HG02798 (cell line): ENCODE measurements around the gene TAOK2.
"Not testable (repeated sequence)": the region's sequence is repeated elsewhere in the genome, so short reads cannot be mapped to it uniquely, and the experiment has no call there.

Source experiments
- ATAC-seq: cut with Tn5 transposase; IDR thresholded peaks from one replicate; pipeline ENCODE4 v1.9.1; 2021; ENCODE audit warnings: mild to moderate bottlenecking; ENCODE audit not compliant: unreplicated experiment, poor library complexity

TAOK2 gene

DNA sequence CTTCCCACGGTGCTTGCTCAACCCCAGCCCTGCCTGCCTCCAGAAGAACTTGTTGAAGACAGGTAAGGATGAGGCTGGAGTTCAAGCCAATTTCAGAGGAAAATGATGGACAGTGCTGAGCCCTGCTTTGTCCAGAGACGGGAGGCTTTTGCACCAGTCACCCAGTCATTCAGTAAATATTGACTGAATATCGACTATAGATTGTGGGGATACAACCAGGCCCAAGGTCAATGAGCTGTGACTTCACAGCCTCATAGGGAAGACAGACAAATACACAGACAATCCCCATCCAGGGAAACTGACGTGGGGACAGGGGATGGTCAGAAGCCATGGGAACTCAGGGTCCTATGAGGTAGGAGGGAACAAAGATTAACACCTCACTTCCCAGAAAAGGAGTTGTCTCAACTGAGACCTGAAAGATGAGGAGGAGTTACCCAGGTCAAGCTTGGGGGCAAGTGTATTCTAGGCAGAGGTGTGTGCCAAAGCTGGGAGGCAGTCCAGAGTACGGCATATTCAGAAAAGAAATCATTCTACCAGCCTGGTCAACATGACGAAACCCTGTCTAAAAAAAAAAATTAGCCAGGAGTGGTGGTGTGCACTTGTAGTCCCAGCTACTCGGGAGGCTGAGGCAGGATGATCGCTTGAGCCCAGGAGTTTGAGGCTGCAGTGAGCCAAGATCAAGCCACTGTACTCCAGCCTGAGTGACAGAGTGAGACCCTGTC, 43.0 kb downstream of the TAOK2 start:
- no peak for ATAC-seq

DNA sequence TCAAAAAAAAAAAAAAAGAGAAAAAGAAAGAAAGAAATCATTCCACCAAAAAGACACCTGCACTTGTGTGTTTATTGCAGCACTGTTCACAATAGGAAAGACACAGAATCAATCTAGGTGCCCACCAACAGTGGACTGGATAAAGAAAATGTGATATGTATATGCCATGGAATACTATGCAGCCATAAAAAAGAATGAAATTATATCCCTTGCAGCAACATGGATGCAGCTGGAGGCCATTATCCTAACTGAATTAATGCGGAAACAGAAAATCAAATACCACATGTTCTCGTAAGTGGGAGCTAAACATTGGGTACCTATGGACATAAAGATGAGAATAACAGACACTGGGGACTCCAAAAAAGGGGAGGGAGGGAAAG, 43.6 kb downstream of the TAOK2 start:
- no peak for ATAC-seq

DNA sequence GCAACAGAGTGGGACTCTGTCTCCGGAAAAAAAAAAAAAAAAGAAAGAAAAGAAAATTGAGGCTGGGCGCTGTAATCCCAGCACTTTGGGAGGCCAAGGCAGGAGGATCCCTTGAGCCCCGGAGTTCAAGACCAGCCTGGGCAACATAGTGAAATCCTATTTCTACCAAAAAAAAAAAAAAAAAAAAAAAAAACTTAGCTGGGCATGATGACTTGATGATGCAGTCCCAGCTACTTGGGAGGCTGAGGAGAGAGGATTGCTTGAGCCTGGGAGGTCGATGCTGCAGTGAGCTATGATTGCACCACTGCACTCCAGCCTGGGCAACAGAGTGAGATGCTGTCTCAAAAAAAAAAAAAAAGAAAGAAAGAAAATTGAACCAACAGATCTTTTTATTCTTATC, 44.3 kb downstream of the TAOK2 start:
- ATAC-seq = not testable (repeated sequence)

DNA sequence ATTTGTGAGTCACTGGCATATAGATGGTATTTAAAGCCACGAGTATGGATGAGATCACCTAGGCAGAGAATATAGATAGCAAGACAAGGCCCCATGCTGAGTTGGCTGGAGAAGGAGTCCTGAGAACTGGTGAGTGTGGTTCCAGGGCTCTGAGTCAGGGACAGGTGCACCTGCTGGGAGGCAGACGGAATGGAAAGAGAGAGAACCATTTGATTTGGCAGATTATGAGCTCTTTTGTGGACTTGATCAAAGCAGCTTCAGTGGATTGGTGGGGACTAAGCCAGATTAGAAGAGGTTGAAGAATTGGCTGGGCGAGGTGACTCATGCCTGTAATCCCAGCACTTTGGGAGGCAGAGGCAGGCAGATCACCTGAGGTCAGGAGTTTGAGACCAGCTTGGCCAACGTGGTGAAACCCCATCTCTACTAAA, 45.1 kb downstream of the TAOK2 start:
- ATAC-seq = no peak

DNA sequence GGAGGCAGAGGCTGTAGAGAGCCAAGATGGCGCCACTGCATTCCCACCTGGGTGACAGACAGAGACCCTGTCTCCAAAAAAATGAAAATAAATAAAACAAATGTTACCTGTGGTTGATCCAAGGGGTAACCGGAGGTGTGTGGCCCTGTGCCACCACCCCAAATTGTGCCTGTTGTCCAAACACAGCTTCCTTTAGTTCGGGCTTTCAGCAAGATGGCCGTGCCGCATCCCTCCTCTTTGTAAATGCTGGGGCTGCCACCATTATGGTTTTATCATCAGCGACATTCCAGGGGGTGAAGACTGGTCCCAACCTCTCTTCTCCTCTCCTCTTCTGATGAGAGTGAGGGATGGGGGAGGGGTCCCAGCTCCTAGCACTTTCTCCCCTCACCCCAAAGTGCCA, 49.2 kb downstream of the TAOK2 start, which contains the start of gene C16orf92:
Gene C16orf92, plus strand, starts transcription at position 312 of the 400 bp plus-strand sequence. CDS start 143 bp downstream, outside the sequence.
- ATAC-seq = no peak

DNA sequence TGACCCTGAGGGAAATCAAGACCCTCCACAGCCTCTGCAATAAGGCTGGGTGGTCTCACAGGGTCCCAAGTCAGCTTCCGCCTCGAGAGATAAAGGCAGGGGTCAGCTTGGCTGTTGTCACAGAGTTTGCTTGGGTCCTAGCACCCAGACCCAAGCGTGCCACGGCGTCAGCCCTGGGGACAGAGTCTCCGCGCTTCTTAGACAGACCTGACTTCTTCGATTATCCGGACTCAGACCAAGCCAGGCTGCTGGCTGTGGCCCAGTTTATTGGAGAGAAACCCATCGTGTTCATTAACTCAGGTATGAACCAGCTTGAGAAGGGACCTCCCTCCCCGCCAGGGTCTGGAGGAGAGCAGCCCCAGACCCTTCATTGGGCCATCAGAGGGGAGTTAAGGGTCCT, 49.9 kb downstream of the TAOK2 start:
- ATAC-seq = no peak

DNA sequence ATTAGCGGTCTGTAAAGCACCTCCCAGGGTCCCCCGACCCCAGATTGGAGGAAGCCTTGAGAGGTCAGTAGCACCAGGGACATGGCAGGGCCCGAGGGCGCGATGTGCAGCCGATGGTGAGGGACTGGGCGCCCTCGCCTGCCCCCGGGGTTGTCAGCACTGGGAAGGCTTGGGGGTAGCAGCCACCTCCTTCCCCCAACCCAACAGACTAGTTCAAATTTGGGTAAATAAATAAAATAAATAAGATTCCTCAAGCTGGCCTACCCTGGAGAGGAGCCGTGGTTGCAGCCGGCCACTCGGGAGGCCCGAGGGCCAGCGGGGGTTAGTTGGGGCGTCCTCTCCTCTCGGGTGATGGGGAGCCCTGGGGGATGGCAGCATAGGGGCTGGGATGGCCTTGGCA, 50.8 kb downstream of the TAOK2 start:
- ATAC-seq = no peak

DNA sequence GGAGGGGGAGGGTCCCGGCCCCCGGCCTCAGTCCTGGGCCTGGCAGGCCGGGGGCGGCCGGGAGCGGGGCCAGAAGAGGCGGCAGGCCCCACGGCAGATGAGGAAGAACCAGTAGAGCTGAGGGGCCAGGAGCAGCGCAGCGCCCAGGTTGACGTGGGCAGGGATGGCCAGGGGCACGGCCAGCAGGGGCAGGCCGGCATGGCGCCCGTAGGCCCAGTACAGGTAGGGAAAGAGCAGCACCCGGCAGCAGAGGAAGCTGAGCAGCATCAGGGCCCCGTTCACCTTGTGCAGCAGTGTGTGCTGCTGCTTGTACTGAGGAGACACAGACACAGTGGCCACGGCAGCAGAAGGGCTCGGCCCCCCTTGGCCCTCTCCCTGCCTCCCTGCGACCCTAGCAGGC, 51.5 kb downstream of the TAOK2 start:
- no peak for ATAC-seq

DNA sequence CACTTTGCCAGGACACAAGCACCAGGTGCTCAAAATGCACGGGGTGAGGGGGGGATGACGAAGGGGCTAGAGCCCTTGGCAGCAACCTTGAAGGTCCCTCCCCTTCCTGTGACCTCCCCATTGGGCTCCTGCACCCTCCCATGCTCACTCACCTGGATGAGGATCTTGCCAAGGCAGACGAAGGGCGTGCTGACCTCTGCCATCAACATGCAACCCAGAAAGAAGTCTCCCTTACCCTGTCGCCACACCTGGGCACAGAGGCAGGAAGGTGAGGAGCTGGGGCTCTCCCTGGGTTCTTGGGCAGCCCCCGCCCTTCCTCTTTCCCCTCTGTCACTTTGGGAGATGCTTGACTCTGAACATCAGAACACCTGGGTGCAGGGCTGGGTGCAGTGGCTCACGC, 51.9 kb downstream of the TAOK2 start:
- ATAC-seq = no peak

DNA sequence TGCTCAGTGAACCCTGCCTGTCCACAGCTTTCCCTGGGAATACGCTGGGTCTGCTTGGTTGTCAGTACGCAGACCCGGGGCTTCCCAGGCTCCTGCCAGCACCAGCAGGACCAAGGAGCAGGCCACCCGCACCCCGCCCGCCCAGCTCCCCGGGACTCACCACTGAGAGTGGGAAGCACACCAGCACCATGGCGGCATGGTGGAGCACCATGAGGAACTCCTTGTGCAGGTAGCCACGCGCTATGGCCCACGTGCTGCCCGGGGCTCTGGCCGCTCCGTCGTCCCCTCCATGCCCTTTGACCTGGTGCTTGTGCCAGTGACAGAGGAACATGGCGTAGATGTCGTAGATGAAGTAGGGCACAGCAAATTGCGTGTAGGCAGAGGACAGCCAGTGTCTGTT, 52.8 kb downstream of the TAOK2 start:
- no peak for ATAC-seq

DNA sequence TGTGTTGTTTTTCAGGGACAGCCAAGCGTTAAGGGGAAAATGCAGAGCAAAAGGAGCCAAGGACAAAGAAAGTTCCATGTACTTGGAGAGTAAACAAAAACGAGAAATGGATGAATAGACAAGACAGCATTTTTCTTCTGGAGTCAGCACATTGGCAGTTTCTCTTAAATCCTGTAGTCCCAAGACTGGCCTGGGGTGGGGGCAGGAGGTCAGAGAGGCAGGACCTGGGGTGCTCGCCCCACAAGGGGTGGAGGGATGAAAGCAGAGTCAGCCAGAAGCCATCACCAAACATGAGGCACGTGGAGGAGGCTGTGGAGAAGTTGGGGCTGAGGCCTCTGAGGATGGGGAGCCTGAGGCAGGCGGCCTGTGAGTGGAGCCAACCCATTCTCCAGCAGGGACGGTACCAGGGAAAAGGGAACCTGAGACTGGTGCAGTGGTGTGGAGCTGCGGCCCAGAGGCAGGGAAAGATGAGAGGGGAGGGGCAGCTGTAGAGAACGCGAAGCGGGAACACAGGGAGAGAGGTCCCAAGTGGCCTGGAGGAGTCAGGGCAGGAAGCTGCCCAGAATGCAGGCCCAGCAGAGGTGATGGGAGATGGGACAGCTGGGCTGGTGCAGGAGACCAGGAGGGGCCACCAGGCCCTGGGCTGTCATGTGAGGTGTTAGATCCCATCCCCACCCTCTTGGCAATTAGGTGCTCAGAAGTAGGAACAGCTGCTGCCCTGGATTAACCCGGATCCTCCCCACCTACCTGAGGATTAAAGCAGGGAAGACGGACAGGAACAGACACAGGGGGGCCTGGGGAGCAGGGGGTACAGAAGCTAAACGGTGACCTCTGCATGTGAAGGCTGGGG, 54.1 kb downstream of the TAOK2 start:
- no peak for ATAC-seq

DNA sequence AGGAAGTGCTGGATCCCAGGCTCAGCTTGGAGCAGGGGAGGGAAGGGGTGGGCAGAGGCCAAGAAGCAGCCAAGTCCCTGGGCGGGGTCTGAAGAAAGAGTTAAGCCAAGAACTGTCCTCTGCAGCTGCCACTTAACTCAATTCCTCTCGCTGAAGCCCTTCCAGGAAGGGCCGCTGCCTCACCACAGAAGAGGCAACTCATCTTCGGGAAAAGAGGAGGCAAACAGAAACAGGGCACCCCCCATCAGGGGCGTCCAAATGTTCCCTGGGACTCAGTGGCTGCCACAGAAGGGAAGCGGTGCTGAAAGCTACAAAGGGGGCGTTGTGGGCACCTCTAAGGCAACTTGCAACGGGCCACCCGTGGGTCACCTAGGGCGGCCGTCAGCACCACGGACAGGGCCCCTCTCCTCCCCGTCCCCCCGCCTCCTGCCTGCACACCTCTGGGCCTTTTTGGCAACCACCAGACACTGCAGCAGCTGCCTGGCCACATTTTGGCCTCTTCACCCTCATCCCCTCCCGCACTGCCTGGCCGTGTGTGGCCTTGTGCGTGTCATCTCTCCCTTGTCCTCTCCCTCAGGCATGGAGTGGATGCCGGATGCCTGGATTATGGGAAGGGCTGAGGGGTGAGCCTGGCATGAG, 54.9 kb downstream of the TAOK2 start:
- ATAC-seq = no peak

DNA sequence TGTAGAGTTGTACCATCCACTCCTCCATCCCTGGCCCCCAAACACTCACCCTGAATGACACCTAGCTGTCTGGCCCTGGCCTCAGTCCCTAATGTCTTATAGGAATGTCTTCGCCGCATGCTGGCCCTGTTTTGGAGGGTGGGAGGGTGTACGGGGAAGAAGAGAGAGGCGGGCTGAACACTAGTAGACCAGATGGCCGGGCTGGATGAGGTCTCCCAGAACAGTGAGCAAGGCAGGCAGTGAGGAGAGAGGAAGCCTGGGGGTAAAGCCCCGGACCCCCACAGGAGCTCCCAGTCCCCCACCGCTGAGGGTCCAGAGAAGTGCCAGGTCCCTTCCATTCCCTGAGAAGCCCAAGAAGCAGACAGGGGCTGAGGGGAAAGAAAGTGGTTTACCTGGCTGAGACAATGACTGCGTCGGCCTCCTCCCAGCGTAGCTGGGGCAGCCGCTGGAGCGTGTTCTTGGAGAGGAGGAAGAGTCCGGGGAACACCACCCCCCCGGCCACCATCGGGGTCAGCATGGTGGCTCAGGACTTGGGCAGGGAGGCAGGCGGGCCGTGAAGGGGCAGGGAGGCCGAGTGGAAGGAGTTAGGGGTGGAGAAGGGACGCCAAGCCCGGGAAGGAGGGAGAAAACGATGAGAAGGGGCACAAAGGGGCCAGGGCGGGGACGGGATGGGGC, 56.5 kb downstream of the TAOK2 start:
- ATAC-seq = no peak

DNA sequence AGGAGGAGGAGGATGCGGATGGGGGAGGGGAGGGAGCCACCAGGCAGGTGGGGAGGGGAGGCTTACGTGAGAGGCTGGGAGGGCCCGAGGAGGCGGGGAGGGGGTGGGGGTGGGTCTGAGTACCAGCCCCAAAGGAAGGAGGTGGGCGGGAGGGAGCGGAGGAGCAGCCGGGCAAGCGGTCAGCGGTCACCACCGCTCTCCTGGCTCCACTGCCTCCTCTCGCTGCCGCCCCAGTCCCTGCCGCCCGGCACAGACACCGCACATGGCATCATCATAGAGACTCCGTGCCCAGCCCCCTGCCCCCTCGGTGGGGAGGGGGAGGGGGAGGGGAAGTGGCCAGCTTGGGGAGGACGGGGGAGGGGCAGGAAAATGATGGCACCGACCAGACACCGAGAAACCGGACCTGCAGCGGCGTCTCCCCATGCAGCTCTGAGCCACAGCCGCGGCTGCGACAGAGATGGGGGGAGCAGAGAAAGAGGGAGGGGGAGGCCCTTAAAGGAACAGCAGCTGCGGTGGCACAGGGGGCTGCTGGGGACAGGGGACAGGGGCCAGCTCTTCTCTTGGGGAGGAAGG, 57.3 kb downstream of the TAOK2 start, which contains the start of gene TLCD3B:
Gene TLCD3B, minus strand, starts transcription at position 431 of the 573 bp plus-strand sequence. CDS start 744 bp downstream, outside the sequence.
- no peak for ATAC-seq

DNA sequence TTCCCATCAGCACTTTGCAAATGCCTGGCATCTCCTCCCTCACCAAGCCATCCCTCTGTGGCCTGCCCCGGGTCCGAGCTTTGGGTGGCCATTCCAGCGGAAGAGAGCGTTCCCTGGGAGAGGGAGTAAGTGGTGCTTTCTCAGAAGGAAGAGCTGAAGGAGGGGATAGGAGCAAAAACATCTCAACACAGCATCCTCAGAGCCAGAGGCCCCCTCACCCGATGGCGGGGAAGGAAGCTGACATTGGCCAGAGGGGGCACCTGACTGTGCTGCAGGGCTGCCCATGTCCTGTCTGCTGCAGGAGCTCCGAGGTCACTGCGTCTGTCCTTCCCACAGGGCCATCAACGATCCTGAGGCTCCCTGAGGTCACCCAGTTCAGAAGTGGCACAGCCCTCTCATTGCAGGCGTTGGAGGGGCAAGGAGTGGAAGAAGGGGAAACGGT, 57.8 kb downstream of the TAOK2 start:
- ATAC-seq = no peak

DNA sequence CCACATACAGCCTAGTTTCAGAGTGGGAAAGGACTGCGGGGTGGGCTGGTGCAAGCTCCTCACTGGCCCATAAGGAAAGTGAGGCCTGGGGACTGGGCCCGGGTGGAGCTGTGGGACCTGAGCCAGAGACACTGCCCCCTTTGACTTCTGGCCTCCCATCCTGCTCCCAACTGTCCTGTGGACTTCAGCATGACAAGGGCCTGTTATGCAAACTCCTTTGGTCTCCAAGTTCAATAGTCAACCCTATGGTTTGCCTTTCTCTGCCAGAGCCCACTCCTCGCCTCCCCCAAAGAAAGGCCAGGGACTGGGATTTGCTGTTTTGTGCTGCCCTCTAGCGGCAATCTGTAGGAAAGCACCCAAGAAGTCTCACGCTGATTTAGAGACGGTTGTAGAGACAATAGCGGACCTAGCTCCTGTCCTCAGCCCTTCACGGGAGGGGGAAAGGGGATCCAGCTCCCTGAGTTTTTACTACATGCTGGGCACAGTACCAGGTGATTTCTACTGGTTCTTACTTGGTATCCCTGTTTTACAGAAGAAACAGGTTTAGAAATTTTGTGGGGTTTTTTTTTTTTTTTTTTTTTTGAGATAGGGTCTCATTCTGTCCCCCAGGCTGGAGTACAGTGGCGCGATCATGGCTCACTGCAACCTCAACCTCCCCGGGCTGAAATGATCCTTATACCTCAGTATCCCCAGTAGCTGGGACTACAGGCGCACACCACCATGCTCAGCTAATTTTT, 58.6 kb downstream of the TAOK2 start:
- ATAC-seq = no peak

DNA sequence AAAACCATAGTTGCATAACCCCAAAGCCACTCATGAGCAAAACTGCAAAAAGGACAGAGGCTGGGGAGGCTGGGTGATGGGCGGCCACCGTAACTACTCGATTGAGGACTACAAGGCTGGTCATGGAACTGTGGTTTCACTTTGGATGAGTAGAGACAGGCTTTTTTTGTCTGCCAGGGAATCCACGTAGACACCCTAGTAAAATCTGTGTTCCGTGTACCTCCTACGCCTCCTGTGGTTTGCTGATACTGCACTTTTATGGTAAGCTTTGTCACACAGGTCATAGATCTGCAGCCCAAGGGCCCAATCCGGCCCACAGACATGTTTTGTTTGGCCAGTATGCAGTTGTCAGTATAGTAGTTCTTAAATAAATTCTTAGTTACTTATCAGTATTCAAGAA, 59.6 kb downstream of the TAOK2 start:
- ATAC-seq = no peak

DNA sequence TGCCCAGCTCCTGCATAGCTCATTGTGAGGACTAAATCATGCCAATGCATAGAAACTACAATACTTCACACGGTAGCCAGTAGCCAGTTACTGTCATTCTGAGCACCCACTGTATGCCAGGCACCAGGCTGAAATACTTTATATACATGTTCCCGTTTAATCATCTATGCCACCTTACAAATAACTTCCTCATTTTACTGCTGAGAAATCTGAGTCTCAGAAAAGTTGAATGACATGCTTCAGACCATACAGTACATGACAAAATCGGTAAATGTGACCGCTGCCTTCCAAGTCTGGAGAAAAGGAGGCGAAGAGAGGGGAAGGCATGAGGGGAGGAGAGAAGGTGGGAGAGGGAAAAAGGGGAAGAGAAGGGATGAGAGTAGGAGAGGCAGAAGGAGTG, 66.6 kb downstream of the TAOK2 start:
- ATAC-seq = no peak

DNA sequence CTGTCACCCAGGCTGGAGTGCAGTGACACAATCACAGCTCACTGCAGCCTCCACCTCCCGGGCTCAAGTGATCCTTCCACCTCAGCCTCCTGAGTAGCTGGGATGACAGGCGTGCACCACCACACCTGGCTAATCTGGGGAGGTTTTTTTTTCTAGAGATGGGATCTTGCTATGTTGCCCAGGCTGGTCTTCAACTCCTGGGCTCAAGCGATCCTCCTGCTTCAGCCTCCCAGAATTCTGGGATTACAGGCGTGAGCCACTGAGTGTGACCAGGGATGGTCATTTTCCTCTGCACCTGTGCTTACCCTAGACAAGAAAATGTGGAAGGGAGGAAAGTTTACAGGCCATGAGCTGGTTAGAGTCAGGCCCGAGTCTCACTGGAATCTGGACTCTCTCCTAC, 67.0 kb downstream of the TAOK2 start:
- ATAC-seq = not testable (repeated sequence)
